GM23338 (cell line): ENCODE results near the gene ZGLP1. TPM values are rescaled to one million over a fixed set of nuclear protein-coding genes. Genes with fewer than 3 reads are reported as not detected.

Source experiments
- ATAC-seq: fragments of 200-7000 bp; cut with Tn5 transposase; 3 replicates; pipeline ENCODE4 v1.9.1; 2020
- DNase-seq: peaks from one replicate; pipeline ENCODE4 v3.0.0-alpha.2; 2015; ENCODE audit warnings: low spot score
- H2AFZ ChIP-seq: fragments of 200-600 bp; sonication (generic); 2 replicates; pipeline ENCODE4 v1.8.0; 2016; ENCODE audit warnings: antibody characterized with exemption, mild to moderate bottlenecking, moderate library complexity
- H3F3A ChIP-seq: fragments of 200-600 bp; sonication (generic); replicated peaks from 2 replicates; pipeline ENCODE4 v1.8.0; 2017; ENCODE audit warnings: antibody characterized with exemption, mixed run types, low read depth
- H3K27ac ChIP-seq: fragments of 200-600 bp; sonication (generic); 2 replicates; pipeline ENCODE4 v1.6.1; 2016; ENCODE audit warnings: low read depth
- H3K27me3 ChIP-seq: fragments of 200-600 bp; sonication (generic); 2 replicates; pipeline ENCODE4 v1.8.0; 2016; ENCODE audit warnings: mild to moderate bottlenecking, mixed run types, moderate library complexity; ENCODE audit not compliant: insufficient read depth
- H3K36me3 ChIP-seq: fragments of 200-600 bp; sonication (generic); 2 replicates; pipeline ENCODE4 v1.8.0; 2016; ENCODE audit warnings: mild to moderate bottlenecking; ENCODE audit not compliant: insufficient read depth
- H3K4me1 ChIP-seq: fragments of 200-600 bp; sonication (generic); 2 replicates; pipeline ENCODE4 v1.8.0; 2016; ENCODE audit warnings: mild to moderate bottlenecking, moderate library complexity; ENCODE audit not compliant: insufficient read depth
- H3K4me2 ChIP-seq: fragments of 200-600 bp; sonication (generic); 2 replicates; pipeline ENCODE4 v1.7.1; 2017; ENCODE audit warnings: mixed run types
- H3K4me3 ChIP-seq: fragments of 200-600 bp; sonication (generic); 2 replicates; pipeline ENCODE4 v1.6.1; 2016; ENCODE audit warnings: mixed run types
- H3K79me2 ChIP-seq: fragments of 200-600 bp; sonication (generic); replicated peaks from 2 replicates; pipeline ENCODE4 v1.8.0; 2017; ENCODE audit warnings: mild to moderate bottlenecking; ENCODE audit not compliant: insufficient read depth
- H3K9me2 ChIP-seq: fragments of 200-600 bp; sonication (generic); 2 replicates; pipeline ENCODE4 v1.8.0; 2017; ENCODE audit not compliant: insufficient read depth
- H4K20me1 ChIP-seq: fragments of 200-600 bp; sonication (generic); replicated peaks from 2 replicates; pipeline ENCODE4 v1.8.0; 2017; ENCODE audit warnings: mild to moderate bottlenecking; ENCODE audit not compliant: insufficient read depth
- H3K27ac Mint-ChIP-seq: 2 replicates; pipeline ENCODE4 v1.8.0; 2020; ENCODE audit warnings: inconsistent platforms, mild to moderate bottlenecking, moderate library complexity, mixed read lengths
- H3K27me3 Mint-ChIP-seq: 3 replicates; pipeline ENCODE4 v1.8.0; 2022; ENCODE audit warnings: low read depth, mild to moderate bottlenecking, moderate library complexity, mixed read lengths, inconsistent platforms; ENCODE audit not compliant: insufficient read depth, poor library complexity
- H3K36me3 Mint-ChIP-seq: 3 replicates; pipeline ENCODE4 v1.8.0; 2021; ENCODE audit warnings: low read depth, mild to moderate bottlenecking, inconsistent platforms, moderate library complexity, mixed read lengths
- H3K4me1 Mint-ChIP-seq: 3 replicates; pipeline ENCODE4 v1.8.0; 2020; ENCODE audit warnings: mild to moderate bottlenecking, inconsistent platforms, mixed read lengths
- H3K4me3 Mint-ChIP-seq: 3 replicates; pipeline ENCODE4 v1.8.0; 2021; ENCODE audit warnings: moderate library complexity, mild to moderate bottlenecking, inconsistent platforms, mixed read lengths
- H3K9me3 Mint-ChIP-seq: 3 replicates; pipeline ENCODE4 v1.8.0; 2020; ENCODE audit warnings: moderate library complexity, mild to moderate bottlenecking, inconsistent platforms, mixed read lengths
- CREB1 ChIP-seq: fragments of 250-450 bp; sonication (Bioruptor Pico); IDR thresholded peaks from 2 replicates; pipeline ENCODE4 v1.5.0; 2020; ENCODE audit warnings: low read depth, mild to moderate bottlenecking, moderate library complexity
- CTCF ChIP-seq, 2 experiments: fragments of 200-600 bp in 1 of 2; sonication (generic) in 1 of 2; conservative IDR thresholded peaks; 2 replicates each; pipeline versions ENCODE4 v1.5.1 to v1.6.1; 2016 to 2017; ENCODE audit warnings: antibody characterized with exemption in 2 of 2, low read depth in 2 of 2, mild to moderate bottlenecking in 2 of 2, moderate library complexity in 1 of 2
- ETS1 ChIP-seq: IDR thresholded peaks from 2 replicates; pipeline ENCODE4 v1.6.1; 2016; ENCODE audit warnings: antibody characterized with exemption
- EZH2 ChIP-seq: fragments of 200-600 bp; sonication (generic); IDR thresholded peaks from one replicate; pipeline ENCODE4 v1.8.0; 2017; ENCODE audit warnings: antibody characterized with exemption, mild to moderate bottlenecking, low read depth; ENCODE audit not compliant: unreplicated experiment
- EZH2phosphoT487 ChIP-seq: fragments of 200-600 bp; sonication (generic); IDR thresholded peaks from one replicate; pipeline ENCODE4 v1.8.1; 2018; ENCODE audit warnings: antibody characterized with exemption; ENCODE audit not compliant: unreplicated experiment
- JUNB ChIP-seq: IDR thresholded peaks from one replicate; pipeline ENCODE4 v1.6.1; 2016; ENCODE audit warnings: antibody characterized with exemption; ENCODE audit not compliant: unreplicated experiment
- NANOG ChIP-seq: IDR thresholded peaks from 2 replicates; pipeline ENCODE4 v1.6.1; 2016; ENCODE audit warnings: antibody characterized with exemption, borderline replicate concordance
- POLR2AphosphoS5 ChIP-seq: IDR thresholded peaks from 2 replicates; pipeline ENCODE4 v1.6.1; 2016; ENCODE audit warnings: antibody characterized with exemption, low read depth
- REST ChIP-seq: IDR thresholded peaks from one replicate; pipeline ENCODE4 v1.6.1; 2018; ENCODE audit warnings: antibody characterized with exemption; ENCODE audit not compliant: unreplicated experiment
- STAT1 ChIP-seq: IDR thresholded peaks from one replicate; pipeline ENCODE4 v1.6.1; 2016; ENCODE audit warnings: antibody characterized with exemption; ENCODE audit not compliant: unreplicated experiment
- ZNF114 ChIP-seq: fragments of 250-450 bp; sonication (Bioruptor Pico); IDR thresholded peaks from 2 replicates; pipeline ENCODE4 v1.5.0; 2020; ENCODE audit warnings: mild to moderate bottlenecking, moderate library complexity
- ZNF331 ChIP-seq: fragments of 250-450 bp; sonication (Bioruptor Pico); IDR thresholded peaks from 2 replicates; pipeline ENCODE4 v1.5.0; 2020; ENCODE audit warnings: low read depth, mild to moderate bottlenecking, moderate library complexity
- ZNF462 ChIP-seq: fragments of 250-450 bp; sonication (Bioruptor Pico); IDR thresholded peaks from 2 replicates; pipeline ENCODE4 v1.5.0; 2020; ENCODE audit warnings: mild to moderate bottlenecking, moderate library complexity
- polyA plus RNA-seq: library from polyadenylated mRNA; unstranded; fragments of >200 nt; fragmentation: Nextera tagmentation; extraction: Ambion mirVana; gene quantifications from 2 replicates; pipeline ENCODE4 v1.2.1, GENCODE V29; 2016
- total RNA-seq: library from RNA; depleted of rRNA; stranded (reverse); fragments of >200 nt; shearing (Covaris generic); gene quantifications from 2 replicates; pipeline ENCODE4 v1.2.3, GENCODE V29; 2014

ZGLP1 gene
- total and polyA plus RNA-seq, 2 experiments from 2014 or later: 1.5 to 5.3 TPM

- no peak for ATAC-seq
- Histone ChIP-seq H3K27ac (no peak overlapping the region), H3K4me3 (no peak overlapping the region), H3K4me1 (no peaks in the 10 kb centered on the region), H3K79me2 (peaks cover 11% of the 10 kb centered on the region), H3K9me2 (no peaks in the 10 kb centered on the region), H4K20me1 (peaks cover 6% of the 10 kb centered on the region; the same call in 1 of the 2 replicates), H3K36me3 (peaks cover 10% of the 10 kb centered on the region), H3F3A (peaks cover 3% of the 10 kb centered on the region), H3K4me2 (no peak overlapping the region), H3K27me3 (no peaks in the 10 kb centered on the region), H2AFZ (no peak overlapping the region)
- peaks cover 4% of the 10 kb centered on the region for H3K4me1 Mint-ChIP-seq
- H3K36me3 Mint-ChIP-seq: peaks cover 51% of the 10 kb centered on the region
- no peak for DNase-seq
- H3K4me3 Mint-ChIP-seq: no peak overlapping the region; the same call in 2 of the 3 replicates
- peaks cover 5% of the 10 kb centered on the region for H3K27me3 Mint-ChIP-seq
- H3K9me3 Mint-ChIP-seq: no peaks in the 10 kb centered on the region; the same call in 2 of the 3 replicates
- no peak overlapping the region for H3K27ac Mint-ChIP-seq
- no peak for TF ChIP-seq STAT1
- TF ChIP-seq ZNF462 (CRISPR knock-in tag): no peak
- TF ChIP-seq EZH2phosphoT487: no peak
- TF ChIP-seq ZNF114 (CRISPR knock-in tag): no peak
- TF ChIP-seq CTCF (conservative IDR thresholded peaks at IDR 0.05; ENCODE audit: low read depth in 2 of 2): no peak
- no peak for TF ChIP-seq REST
- no peak for TF ChIP-seq ZNF331 (CRISPR knock-in tag)
- no peak for TF ChIP-seq EZH2
- no peak for TF ChIP-seq CREB1 (CRISPR knock-in tag)
- TF ChIP-seq POLR2AphosphoS5: no peak
- TF ChIP-seq JUNB: no peak
- no peak for TF ChIP-seq ETS1
- TF ChIP-seq NANOG: no peak
Observed at GRCh38 chr19:10256970-10257615, 52.5 kb downstream of the ZGLP1 start.
